ENCODE data around the gene IL4R.

DNA sequence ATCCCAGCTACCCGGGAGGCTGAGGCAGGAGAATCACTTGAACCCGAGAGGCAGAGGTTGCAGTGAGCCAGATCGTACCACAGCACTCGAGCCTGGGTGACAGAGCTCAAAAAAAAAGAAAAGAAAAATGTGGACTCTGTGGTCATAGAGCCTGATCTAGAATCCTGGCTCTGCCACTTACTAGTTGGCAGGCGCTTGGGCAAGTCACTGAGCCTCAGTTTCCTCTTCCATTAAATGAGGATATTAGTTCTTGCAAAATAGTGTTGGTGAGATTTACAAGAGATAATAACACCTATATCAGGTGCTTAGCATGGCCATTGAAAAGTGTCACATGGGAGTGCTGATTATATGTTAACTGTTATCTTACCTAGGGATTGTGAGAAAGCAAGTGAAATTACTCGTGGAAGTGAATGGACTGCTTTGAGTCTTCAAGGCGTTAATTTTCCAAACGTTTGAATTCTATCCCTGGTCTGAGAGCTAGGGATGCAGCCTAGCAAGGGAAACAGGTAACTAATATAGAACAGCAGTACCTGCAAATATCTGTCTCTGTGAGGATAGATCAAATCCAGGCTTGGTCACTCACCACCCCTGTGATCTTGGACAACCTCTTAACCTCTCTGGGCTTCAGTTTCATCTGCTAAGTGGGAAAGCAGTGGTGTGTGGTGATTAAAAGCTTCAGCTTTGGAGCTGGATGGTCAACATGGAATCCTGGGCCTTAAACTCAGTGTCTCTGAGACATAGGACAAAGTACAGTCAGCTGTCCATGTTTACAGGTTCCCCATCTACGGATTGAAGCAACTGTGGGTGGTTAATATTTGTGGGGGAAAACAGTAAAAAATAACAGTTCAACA lies 44.2 kb upstream of the IL4R start:
- TF ChIP-seq, protein P1, sequence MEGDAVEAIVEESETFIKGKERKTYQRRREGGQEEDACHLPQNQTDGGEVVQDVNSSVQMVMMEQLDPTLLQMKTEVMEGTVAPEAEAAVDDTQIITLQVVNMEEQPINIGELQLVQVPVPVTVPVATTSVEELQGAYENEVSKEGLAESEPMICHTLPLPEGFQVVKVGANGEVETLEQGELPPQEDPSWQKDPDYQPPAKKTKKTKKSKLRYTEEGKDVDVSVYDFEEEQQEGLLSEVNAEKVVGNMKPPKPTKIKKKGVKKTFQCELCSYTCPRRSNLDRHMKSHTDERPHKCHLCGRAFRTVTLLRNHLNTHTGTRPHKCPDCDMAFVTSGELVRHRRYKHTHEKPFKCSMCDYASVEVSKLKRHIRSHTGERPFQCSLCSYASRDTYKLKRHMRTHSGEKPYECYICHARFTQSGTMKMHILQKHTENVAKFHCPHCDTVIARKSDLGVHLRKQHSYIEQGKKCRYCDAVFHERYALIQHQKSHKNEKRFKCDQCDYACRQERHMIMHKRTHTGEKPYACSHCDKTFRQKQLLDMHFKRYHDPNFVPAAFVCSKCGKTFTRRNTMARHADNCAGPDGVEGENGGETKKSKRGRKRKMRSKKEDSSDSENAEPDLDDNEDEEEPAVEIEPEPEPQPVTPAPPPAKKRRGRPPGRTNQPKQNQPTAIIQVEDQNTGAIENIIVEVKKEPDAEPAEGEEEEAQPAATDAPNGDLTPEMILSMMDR (IDR thresholded peaks at IDR 0.05): no peak
- no peak for TF ChIP-seq POLR2A (IDR thresholded peaks at IDR 0.05)
